Measurements from ENCODE around the gene C4orf50. TPM values are rescaled to one million over a fixed set of nuclear protein-coding genes. Genes with fewer than 3 reads are reported as not detected.

The C4orf50 gene
- total and polyA plus RNA-seq, 11 donors, result 0.05 to 0.11 TPM; not detected in 9

GRCh38 chr4:5925419-5926200 lies 92.6 kb downstream of the C4orf50 start:
- Histone ChIP-seq H3K27ac (no peak overlapping the region), H3K4me1 (no peaks in the 10 kb centered on the region), H3K4me3 (no peak overlapping the region), H3K27me3 (peaks cover 0 to 66% (median 7%) of the 10 kb centered on the region in 9 donors), H3K36me3 (no peaks in the 10 kb centered on the region), H3K9me3 (no peaks in the 10 kb centered on the region)
- WGBS, 4 donors, result 75 to 82% (median 79%) methylated on average over 14 to 16 of the region's 16 CpGs
- intact Hi-C loops (cut with DNase I), result no loop called here
- DNase-seq, result no peak
- no peak for ATAC-seq
- TF ChIP-seq CTCF (IDR thresholded peaks at IDR 0.05) (no peak), POLR2A (IDR thresholded peaks at IDR 0.05) (no peak)

GRCh38 chr4:5924461-5925125 lies 93.6 kb downstream of the C4orf50 start:
- Histone ChIP-seq H3K36me3 (no peaks in the 10 kb centered on the region), H3K27ac (no peak overlapping the region), H3K27me3 (peaks cover 0 to 67% (median 4%) of the 10 kb centered on the region in 9 donors), H3K4me3 (no peak overlapping the region), H3K4me1 (no peaks in the 10 kb centered on the region), H3K9me3 (no peaks in the 10 kb centered on the region)
- DNase-seq, result no peak
- ATAC-seq, result no peak
- TF ChIP-seq CTCF (IDR thresholded peaks at IDR 0.05), result no peak
- no peak for TF ChIP-seq POLR2A (IDR thresholded peaks at IDR 0.05)
- intact Hi-C loops (cut with DNase I), result no loop called here
- WGBS, 4 donors, result 74 to 85% (median 77%) methylated on average over 11 to 12 of the region's 12 CpGs

GRCh38 chr4:5923376-5923775 lies 94.9 kb downstream of the C4orf50 start:
- 55 to 80% (median 63%) methylated on average over 6 of the region's 6 CpGs for WGBS, 4 donors
- DNase-seq (no peak), ATAC-seq (no peak)
- H3K4me3 ChIP-seq, result no peak overlapping the region
- H3K9me3 ChIP-seq, result no peaks in the 10 kb centered on the region
- no peak overlapping the region for H3K27ac ChIP-seq
- no peaks in the 10 kb centered on the region for H3K36me3 ChIP-seq
- no peak for TF ChIP-seq CTCF (IDR thresholded peaks at IDR 0.05)
- TF ChIP-seq POLR2A (IDR thresholded peaks at IDR 0.05), result no peak
- H3K27me3 ChIP-seq, result peaks cover 0 to 66% (median 10%) of the 10 kb centered on the region in 9 donors
- intact Hi-C loops (cut with DNase I), result no loop called here
- no peaks in the 10 kb centered on the region for H3K4me1 ChIP-seq

GRCh38 chr4:5922556-5922955 lies 95.7 kb downstream of the C4orf50 start:
- intact Hi-C loops (cut with DNase I), result no loop called here
- H3K27ac ChIP-seq, result no peak overlapping the region
- WGBS, 4 donors, result 76 to 95% (median 85%) methylated on average over 3 of the region's 3 CpGs

More at GRCh38 chr4:5922556-5922955, 95.7 kb downstream of the C4orf50 start:
- DNase-seq (no peak), ATAC-seq (no peak)
- Histone ChIP-seq H3K36me3 (no peaks in the 10 kb centered on the region), H3K27me3 (peaks cover 0 to 65% (median 10%) of the 10 kb centered on the region in 9 donors), H3K4me1 (no peaks in the 10 kb centered on the region), H3K4me3 (no peak overlapping the region), H3K9me3 (no peaks in the 10 kb centered on the region)
- TF ChIP-seq POLR2A (IDR thresholded peaks at IDR 0.05), result no peak
- no peak for TF ChIP-seq CTCF (IDR thresholded peaks at IDR 0.05)

Measured in heart left ventricle (tissue), 16 donors.